ENCODE data around the gene GPR146.

- TF ChIP-seq POU5F1 (IDR thresholded peaks at IDR 0.05; ENCODE audit: low read depth, low read length) (no peak), NRF1 (IDR thresholded peaks at IDR 0.05; ENCODE audit: low read depth, low read length) (peak; percentile 65), POLR2A (IDR thresholded peaks at IDR 0.05; ENCODE audit: control extremely low read depth in 1 of 2, low read depth in 2 of 2, low read length in 2 of 2) (peak in 1 of 2 experiments; percentile 61; a peak in 2 of 3 replicates), MAFK (IDR thresholded peaks at IDR 0.05; ENCODE audit: low read depth, low read length) (no peak), RNF2 (IDR thresholded peaks at IDR 0.05; ENCODE audit: borderline replicate concordance, low read depth, low read length, missing control alignments, poor library complexity, severe bottlenecking) (no peak), KDM4A (IDR thresholded peaks at IDR 0.05; ENCODE audit: low read depth, low read length, severe bottlenecking) (peak; percentile 68)
- TF ChIP-seq, protein P1, sequence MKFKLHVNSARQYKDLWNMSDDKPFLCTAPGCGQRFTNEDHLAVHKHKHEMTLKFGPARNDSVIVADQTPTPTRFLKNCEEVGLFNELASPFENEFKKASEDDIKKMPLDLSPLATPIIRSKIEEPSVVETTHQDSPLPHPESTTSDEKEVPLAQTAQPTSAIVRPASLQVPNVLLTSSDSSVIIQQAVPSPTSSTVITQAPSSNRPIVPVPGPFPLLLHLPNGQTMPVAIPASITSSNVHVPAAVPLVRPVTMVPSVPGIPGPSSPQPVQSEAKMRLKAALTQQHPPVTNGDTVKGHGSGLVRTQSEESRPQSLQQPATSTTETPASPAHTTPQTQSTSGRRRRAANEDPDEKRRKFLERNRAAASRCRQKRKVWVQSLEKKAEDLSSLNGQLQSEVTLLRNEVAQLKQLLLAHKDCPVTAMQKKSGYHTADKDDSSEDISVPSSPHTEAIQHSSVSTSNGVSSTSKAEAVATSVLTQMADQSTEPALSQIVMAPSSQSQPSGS (IDR thresholded peaks at IDR 0.05; ENCODE audit: low read length), result no peak
- TF ChIP-seq, protein P2, sequence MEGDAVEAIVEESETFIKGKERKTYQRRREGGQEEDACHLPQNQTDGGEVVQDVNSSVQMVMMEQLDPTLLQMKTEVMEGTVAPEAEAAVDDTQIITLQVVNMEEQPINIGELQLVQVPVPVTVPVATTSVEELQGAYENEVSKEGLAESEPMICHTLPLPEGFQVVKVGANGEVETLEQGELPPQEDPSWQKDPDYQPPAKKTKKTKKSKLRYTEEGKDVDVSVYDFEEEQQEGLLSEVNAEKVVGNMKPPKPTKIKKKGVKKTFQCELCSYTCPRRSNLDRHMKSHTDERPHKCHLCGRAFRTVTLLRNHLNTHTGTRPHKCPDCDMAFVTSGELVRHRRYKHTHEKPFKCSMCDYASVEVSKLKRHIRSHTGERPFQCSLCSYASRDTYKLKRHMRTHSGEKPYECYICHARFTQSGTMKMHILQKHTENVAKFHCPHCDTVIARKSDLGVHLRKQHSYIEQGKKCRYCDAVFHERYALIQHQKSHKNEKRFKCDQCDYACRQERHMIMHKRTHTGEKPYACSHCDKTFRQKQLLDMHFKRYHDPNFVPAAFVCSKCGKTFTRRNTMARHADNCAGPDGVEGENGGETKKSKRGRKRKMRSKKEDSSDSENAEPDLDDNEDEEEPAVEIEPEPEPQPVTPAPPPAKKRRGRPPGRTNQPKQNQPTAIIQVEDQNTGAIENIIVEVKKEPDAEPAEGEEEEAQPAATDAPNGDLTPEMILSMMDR (IDR thresholded peaks at IDR 0.05; ENCODE audit: control extremely low read depth in 1 of 3, insufficient read depth in 1 of 3, low read depth in 1 of 3, low read length in 3 of 3), result no peak
- TF ChIP-seq, protein P3, sequence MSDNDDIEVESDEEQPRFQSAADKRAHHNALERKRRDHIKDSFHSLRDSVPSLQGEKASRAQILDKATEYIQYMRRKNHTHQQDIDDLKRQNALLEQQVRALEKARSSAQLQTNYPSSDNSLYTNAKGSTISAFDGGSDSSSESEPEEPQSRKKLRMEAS (IDR thresholded peaks at IDR 0.05), result peak; percentile 81
These were observed 16.1 kb upstream of the GPR146 start for GRCh38 chr7:1028044-1028770.

Data from H1 (cell line).